Occipital lobe (tissue), 2 donors: Measurements from ENCODE around the gene VAC14. TPM values are rescaled to one million over a fixed set of nuclear protein-coding genes. Genes with fewer than 3 reads are reported as not detected.
A peak's percentile ranks its signal among the peaks of the same experiment; 100 is the strongest.

ENCODE experiments used
- DNase-seq: peaks from one replicate; lab custom pipeline; 2025; lab: John Stamatoyannopoulos, UW
- total RNA-seq: library from RNA; depleted of rRNA; stranded (reverse); fragments of >200 nt; gene quantifications from one replicate; pipeline ENCODE4 v1.2.3, GENCODE V29; 2014

VAC14 gene
- total RNA-seq, 1 donor from 2014 or later = 15.9 TPM

DNA sequence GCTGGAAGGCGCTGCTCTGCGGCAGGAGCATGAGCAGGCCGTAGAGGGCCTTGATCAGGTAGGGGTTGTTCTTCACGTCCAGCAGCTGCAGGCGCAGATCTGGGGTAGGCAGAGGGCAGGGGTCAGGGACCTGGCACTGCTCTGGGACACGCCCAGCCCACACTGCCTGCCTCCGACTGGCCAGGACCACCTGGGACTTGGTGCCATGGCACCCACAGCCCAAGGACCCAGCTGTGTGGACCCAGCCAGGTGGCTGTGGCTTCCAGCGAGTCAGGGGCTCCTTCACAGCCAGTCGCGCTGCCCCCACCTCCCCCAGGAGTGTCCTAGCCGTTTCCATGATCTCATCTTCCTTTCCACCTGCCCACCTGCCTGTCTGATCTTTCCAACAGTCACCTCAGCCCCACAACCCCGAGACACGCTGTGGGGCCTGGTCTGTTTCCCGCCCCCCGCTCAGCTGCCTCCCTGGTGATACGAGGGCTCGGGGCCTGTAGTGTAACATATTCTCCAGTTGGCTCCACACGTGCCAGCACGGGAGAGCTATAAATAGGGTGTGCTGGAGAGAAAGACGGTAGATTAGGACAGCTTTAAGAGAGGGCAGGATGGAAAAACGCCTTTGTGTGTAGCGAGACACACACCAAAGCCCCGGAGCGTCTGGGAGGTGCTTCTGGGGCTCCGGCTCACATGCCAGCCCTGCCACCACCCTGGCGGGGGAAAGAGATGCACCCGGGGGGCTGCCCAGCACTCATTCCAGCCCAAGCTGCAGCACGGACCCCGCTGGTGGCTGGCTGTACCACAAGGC, 107.9 kb downstream of the VAC14 start:
- no peak for DNase-seq

- DNase-seq = no peak
These were observed 108.7 kb downstream of the VAC14 start for GRCh38 chr16:70692130-70692872.

DNA sequence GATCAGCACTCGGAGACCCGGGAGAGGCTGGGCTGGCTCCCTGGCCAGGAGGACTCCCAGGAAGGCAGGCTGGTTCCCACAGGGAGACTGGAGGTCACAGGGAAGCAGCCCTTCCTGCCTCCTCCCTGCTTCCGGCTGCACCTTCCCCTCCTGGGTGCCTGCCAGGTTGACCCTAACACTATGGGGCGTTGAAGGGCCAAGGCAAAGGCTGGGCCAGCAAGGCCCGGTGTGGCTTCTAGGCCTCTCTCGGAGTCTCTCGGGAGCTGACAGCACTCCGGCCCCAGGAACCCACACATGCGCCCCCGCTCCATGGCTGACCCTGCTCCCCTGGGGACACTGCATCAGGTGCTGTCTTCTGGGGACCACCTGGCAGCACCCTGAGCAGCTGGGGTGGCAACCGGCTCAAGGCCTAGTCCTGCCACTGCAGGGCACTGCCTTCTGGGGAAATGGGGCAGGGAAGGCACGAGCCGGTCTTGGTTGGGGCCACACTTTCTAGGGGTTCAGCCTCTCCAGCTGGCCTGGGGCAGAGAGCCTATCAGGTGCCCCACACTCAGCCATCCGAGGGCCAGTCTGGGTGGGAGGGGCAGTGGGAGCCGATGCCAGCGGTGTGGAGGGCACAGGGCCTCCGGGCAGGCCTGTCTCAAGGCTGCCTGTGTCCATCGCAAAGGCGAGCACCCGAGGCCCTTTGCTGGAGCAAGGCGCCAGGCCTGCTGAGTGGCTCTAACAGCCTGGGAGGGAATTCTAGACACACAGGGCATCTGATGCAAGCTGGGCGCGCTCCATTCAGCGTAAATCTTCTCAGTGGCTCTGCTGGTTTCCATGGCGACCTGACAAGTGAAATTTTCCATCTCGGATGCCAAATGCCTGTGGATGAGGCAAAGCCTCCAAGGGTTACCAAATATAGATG, 109.5 kb downstream of the VAC14 start:
- peak; percentile 85 for DNase-seq

DNA sequence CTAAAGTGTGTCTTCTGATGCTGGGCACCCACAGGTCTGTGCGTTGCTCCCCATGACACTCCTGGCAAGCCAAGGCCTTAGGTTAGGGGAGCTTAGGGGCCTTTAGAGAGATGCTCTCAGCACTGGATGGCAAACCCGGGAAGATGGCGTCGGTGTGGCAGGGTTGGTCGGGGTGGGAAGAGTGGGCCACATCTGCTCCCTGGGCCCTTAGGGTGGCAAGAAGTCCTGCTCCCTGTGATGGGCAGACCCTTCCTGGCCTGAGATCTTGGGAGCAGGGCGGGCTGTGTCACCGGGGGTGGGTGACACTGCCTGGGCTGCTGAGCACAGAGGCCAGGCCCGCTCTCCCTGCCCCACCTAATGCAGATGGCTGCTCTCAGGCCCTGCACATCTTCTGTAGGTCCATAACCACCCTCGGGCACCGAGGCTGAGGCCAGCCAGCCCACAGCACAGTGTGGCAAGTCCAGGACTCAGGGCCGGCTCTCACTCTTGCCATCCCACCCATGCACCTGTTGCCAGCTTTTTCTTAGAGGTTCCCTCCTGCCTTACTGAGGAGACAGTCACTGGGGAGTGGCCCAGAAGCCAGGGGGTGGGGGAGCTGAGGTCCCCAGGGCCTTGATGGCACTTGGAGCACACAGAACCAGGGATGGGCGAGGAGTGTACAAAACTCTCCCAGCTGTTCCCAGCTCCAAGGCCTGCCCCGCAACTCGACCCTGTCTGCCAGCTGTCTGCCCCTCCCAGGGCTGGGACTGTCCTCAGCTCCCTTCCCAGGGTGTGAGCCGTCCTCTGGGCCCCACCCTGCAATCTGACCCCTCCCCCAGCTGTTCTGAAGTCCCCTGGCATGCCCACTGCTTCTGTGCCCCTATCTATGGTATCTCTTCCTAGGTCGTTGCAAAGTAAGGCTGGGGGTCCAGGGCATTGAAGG, 110.7 kb downstream of the VAC14 start:
- DNase-seq = no peak

DNA sequence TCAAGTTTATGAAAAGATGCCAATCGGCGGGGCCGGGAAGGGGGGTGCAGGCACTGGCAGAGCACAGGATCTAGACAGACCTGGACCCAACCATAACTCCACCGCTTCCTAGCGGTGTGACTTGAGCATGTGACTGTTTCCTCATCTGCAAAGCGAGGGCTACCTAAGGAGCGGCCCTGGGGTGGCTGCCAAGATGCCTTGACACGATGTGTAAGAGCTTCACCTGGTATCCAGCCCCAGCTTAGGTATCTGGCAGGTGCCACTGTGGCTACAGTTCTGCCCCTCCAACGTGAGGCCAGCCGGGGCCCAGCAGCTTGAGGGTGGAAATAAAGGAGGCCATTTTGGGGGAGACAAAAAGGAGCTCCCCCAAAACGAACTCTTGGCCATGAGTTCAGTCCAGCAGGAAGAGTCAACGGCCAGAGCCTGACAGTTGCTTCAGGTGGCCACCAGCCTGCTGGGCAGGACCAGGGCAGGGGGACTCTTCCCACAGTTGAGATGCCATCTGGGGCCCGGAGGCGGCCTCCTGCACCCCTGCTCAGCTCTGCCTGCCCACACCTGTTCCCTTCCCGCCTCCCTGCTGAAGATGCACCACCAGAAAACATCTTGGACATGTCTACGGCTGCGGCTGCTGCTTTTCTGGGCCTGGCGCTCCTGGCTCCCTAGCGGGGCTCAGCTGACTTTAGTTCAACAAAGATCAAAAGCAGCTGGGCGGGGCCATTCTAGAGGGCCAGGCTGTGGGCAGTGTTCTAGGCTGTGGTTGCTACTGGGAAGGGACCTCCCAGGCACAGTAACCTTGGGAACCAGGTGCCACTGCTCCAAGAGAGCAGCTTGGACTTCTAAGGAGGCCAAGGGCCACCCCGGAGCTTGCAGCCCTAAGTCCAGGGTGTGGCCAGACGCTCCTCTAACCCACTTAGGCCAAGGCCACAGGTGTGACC, 111.7 kb downstream of the VAC14 start:
- no peak for DNase-seq

GRCh38 chr16:70688246-70688742, 112.7 kb downstream of the VAC14 start:
- peak; percentile 82 for DNase-seq

- no peak for DNase-seq
These were observed 113.2 kb downstream of the VAC14 start for GRCh38 chr16:70687671-70688245.

GRCh38 chr16:70687102-70687511, 113.9 kb downstream of the VAC14 start:
- DNase-seq = no peak

DNA sequence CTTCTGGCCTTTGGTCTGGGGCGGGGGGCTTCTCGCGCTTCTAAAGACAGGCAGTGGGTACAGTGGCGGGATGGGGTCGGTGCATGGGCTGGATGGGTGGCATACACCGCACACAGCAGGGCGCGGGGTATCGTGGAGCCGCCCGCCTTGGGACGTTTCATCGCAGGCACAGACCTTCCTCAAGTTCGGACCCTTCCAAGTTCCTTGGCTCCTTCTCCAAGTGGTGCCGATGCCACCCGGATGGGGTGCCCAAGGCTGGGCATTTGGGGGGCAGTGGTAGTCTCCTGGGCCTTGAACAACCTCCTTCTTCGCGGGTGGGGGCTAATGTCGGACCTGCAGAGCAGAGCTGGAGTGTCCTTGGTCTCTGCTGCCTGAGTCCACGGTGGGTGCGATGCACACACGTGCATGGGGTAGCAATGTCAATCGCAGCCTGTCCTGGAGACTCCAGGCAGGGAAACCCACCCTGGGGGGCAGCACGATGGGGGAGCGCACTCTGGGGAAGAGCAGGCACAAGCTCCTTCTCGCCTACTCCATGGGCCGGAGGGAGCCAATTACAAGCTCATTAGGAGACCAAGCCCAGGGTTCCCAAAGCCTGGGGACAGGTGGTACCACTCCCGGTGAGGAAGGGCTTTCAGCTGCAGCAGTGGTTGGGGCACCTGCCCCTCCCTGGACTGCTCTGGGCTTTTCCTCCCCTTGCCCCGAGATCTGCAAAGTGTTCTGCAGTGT, 114.4 kb downstream of the VAC14 start:
- no peak for DNase-seq

- peak; percentile 68 for DNase-seq
These were observed 115.0 kb downstream of the VAC14 start, which contains the start of gene MTSS2 for GRCh38 chr16:70685938-70686375. MTSS2 (minus strand) TSS chr16:70686053; CDS start chr16:70685791, 262 bp downstream.

- no peak for DNase-seq
These were observed 115.7 kb downstream of the VAC14 start for GRCh38 chr16:70685061-70685937.

DNA sequence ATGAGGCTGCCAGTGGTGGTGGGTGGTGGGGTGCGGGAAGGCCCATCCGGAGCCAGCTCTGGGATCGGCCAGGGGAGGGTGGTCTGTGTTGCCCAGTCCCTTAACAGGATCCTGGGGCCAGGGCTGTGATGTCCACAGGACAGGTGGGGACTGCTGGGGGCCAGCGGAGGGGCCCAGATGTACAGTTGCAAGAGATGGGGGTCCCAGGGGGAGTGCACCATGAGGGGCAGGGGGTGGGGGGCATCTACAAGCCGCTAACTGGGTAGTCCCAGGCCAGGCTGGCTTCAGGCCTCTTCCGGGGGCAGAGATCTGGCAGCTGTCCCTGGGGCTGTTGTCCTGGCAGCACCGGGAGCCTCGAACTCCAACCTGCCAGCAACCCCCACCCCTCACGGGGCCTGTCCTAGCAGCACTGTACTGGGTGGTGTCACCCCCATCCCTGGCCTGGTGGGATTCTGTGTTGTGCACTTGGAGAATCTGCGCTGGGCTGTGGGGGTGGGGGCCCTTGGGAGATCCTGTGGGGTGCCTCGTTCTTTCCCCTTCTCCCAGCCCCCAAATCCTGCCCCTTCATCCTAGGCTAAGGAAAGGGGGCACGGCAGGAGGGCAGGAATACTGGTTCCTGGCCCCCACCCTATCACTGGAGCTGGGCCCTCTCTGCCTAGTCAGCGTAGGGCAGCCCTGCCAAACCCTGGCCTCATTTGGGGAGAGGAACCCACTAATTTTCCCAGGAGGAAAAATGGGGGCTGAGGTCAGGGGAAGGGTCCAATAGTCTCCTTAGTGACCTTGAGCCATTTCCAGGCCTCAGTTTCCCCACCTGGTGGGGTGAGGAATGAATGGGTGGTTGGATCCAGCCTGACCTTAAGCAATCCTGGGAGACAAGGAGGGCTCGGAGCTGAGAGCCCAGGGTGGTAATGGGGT, 116.6 kb downstream of the VAC14 start:
- DNase-seq = no peak

DNA sequence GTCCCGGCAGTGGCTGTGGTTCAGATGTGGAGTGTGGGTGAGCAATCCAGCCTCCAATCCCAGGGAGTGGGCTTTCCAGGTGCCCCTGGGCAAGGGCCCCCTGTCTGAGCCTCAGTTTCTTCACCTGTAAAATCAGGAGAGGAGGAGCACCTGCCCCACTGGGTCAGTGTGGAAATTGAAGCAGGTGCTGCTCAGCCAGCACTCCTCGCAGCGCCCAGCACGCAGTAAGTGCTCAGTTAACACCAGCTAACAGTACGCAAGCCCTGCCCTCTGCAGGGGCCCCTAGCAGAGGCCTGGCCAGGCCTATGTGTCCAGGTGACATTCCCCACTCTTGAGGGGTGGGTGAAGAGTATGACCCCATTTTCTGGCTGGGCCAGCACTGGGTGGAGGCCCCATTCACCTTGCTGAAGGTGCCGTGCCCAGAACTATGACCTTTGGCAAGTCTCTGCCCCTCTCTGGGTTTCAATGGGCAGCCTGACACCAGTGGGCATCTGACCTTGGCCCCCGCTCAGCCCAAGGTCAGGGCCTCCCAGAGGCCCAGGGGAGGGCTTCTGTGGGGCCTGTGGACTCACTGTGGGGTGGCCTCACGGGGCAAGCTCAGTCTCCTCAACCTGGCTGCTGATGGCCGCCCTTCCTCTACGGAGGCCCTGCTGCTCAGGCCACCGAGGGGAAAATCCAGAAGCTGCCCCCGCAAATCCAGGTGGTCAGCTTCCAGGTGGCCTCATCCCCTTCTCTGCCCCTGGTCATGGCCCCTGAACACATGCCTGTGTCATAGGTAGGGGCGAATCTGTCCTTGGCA, 117.6 kb downstream of the VAC14 start:
- DNase-seq = no peak

DNA sequence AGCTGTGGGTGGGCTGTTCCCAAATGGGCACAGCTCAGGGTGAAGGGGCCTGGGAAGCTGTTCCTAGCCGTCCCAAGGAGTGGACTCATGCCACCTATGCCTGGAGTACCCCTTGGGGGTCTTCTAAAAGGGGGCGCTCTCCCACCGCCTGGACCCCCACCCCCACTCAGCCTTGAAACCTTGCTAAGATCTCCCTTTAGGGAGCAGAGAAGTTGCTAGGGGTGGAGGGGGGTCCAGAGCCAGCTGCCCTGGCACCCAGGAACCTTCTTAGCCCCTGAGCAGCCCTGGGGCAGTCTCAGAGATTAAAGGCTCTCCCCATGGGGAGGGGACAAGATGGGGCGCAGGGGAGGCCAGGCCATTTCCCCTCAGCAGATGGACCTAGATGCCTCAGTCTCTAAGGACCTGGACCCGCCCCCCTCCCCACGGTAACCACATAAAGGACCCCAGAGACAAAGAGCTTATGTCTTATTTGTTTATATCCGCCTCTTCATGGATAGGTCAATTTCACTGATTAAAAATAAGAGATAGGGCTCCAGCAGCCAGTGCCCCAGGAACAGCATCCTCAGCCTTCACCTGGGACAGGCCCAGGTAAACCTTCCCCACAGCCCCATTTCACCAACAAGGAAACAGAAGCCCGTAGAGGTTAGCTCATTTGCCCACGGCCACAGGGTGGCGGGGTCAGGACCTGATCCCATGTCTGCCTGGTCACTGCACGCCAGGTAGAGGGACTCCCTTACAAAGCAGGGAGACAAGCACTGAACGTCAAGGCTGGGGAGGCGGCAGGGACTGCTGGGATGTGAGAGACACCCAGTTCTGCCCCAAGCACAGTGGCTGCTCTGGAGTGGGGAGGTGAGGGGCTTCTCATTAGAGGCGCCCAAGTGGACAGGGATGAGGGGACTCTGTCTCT, 118.5 kb downstream of the VAC14 start:
- DNase-seq = no peak
